Lower lobe of right lung (tissue), 2 donors: Measurements from ENCODE around the gene IL17REL. TPM values are rescaled to one million over a fixed set of nuclear protein-coding genes. Genes with fewer than 3 reads are reported as not detected.
"Not testable (repeated sequence)": the region's sequence is repeated elsewhere in the genome, so short reads cannot be mapped to it uniquely, and the experiment has no call there.

Source experiments
- ATAC-seq, 2 donors: fragments of 200-7000 bp; cut with Tn5 transposase; one replicate each; pipeline ENCODE4 v1.9.1; 2020 to 2022; ENCODE audit warnings: mild to moderate bottlenecking in 2 of 2, moderate library complexity in 2 of 2
- DNase-seq: peaks from one replicate; pipeline ENCODE4 v3.0.0-alpha.2; 2020
- H3K27ac ChIP-seq: fragments of 200-600 bp; one replicate; pipeline ENCODE4 v1.8.0; 2022
- H3K27me3 ChIP-seq: fragments of 200-600 bp; one replicate; pipeline ENCODE4 v1.8.0; 2022; ENCODE audit warnings: low read depth
- H3K36me3 ChIP-seq: fragments of 200-600 bp; one replicate; pipeline ENCODE4 v1.8.0; 2022; ENCODE audit warnings: mild to moderate bottlenecking
- H3K4me1 ChIP-seq: fragments of 200-600 bp; one replicate; pipeline ENCODE4 v1.8.0; 2022
- H3K4me3 ChIP-seq: fragments of 200-600 bp; one replicate; pipeline ENCODE4 v1.8.0; 2022; ENCODE audit warnings: mild to moderate bottlenecking
- H3K9me3 ChIP-seq: fragments of 200-600 bp; one replicate; pipeline ENCODE4 v1.8.0; 2022
- CTCF ChIP-seq: fragments of 200-600 bp; IDR thresholded peaks from one replicate; pipeline ENCODE4 v1.8.0; 2022; ENCODE audit warnings: antibody characterized with exemption, mild to moderate bottlenecking
- intact Hi-C: fragments of 100-400 bp; cut with DNase I; formaldehyde crosslinking; loops from one replicate; pipeline ENCODE4 v1.11.0; 2022
- microRNA-seq: library from miRNA; unstranded; fragments of <30 nt; microRNA quantifications from one replicate; pipeline ENCODE4 v1.2.0, GENCODE V29; 2020; ENCODE audit warnings: borderline number of aligned reads
- total RNA-seq: library from RNA; stranded (reverse); fragmentation: NEBNext Ultra II Directional; extraction: Animal tissue kit (Norgen Biotek cat#: 25700); gene quantifications from one replicate; pipeline ENCODE4 v1.2.1, GENCODE V29; 2021
- donor health status: DM: no; HTN: yes; CAD: no; lungs with severe emphysema.

The IL17REL gene
- total RNA-seq, 1 donor from 2014 or later, result 0.09 TPM

DNA sequence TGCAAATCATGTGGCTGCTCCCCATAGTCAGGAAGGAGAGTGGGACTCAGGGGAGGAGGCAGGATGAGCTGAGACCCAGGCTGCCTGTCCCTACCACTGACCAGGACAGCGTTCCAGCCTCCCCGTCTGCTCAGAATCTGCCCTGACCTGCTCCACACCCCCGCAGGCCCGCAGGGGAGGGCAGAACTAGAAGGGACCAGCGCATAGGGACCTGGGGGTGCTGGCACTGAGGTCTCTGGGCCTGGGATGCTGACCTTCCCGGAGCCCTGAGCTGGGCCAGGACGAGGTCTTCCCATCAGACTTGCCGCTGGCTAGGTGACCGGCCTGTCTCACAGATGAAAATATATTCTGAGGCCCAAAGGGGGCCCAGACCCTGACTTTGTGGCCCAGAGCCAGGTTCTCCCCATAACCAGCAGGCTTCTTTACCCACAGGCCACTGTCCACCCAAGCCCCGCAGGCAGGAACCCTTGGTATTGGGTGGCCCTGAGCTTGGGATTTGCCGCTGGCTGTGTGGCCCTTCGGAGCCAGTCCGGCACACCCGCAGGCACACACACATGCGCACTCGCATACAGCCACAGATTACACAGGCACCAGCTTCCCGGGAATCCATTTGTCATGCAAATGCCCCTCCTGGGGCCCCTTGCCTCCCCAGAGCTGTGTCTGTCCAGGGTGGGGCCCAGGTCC lies 65.8 kb downstream of the IL17REL start:
- Histone ChIP-seq H3K36me3 (no peaks in the 10 kb centered on the region), H3K4me3 (peak overlapping the region; percentile 53), H3K9me3 (no peaks in the 10 kb centered on the region), H3K27me3 (no peaks in the 10 kb centered on the region), H3K4me1 (peaks cover 22% of the 10 kb centered on the region), H3K27ac (peak overlapping the region; percentile 94)
- DNase-seq, result no peak
- intact Hi-C loops, result no loop called here
- no peak for ATAC-seq
- no peak for TF ChIP-seq CTCF

- H3K36me3 ChIP-seq, intact Hi-C loops, H3K4me3 ChIP-seq, ATAC-seq, DNase-seq, H3K27me3 ChIP-seq, H3K27ac ChIP-seq, H3K9me3 ChIP-seq: not testable (repeated sequence)
- peaks cover 18% of the 10 kb centered on the region for H3K4me1 ChIP-seq
These were observed 67.3 kb downstream of the IL17REL start for GRCh38 chr22:49945042-49945794.

Small RNA genes lying within 50 kb of the gene (microRNA-seq; reads per million reads assigned to microRNA genes)
- not detected for gene MIR6821

Other genes starting within 250 kb of the IL17REL start
- 37.4 TPM for gene BRD1, start 184.9 kb downstream of the IL17REL start, total RNA-seq
- 12.7 TPM for gene ZBED4, start 158.9 kb downstream of the IL17REL start, total RNA-seq
- 25.9 TPM for gene ALG12, start 94.3 kb downstream of the IL17REL start, total RNA-seq
- gene CRELD2, start 94.1 kb downstream of the IL17REL start, total RNA-seq, result 42.7 TPM
- 94.7 TPM for gene PIM3, start 52.0 kb downstream of the IL17REL start, total RNA-seq
- not detected for gene TTLL8, start 45.5 kb upstream of the IL17REL start, total RNA-seq
- 3.2 TPM for gene MLC1, start 72.7 kb upstream of the IL17REL start, total RNA-seq
- 0.56 TPM for gene MOV10L1, start 77.2 kb upstream of the IL17REL start, total RNA-seq
- gene PANX2, start 158.0 kb upstream of the IL17REL start, total RNA-seq, result 2.5 TPM
- 43.7 TPM for gene TRABD, start 173.1 kb upstream of the IL17REL start, total RNA-seq
- gene SELENOO, start 188.2 kb upstream of the IL17REL start, total RNA-seq, result 18.7 TPM
- gene TUBGCP6, start 232.3 kb upstream of the IL17REL start, total RNA-seq, result 48.5 TPM
- gene HDAC10, start 238.5 kb upstream of the IL17REL start, total RNA-seq, result 47.9 TPM
- gene MAPK12, start 248.9 kb upstream of the IL17REL start, total RNA-seq, result 11.9 TPM